Right lobe of liver (tissue), 6 donors: ENCODE data around the gene ZFP92. TPM values are rescaled to one million over a fixed set of nuclear protein-coding genes. Genes with fewer than 3 reads are reported as not detected.

Experiments used
- ATAC-seq, 4 donors: fragments of 200-7000 bp; cut with Tn5 transposase; one replicate each; pipeline ENCODE4 v1.9.1; 2020; ENCODE audit warnings: mild to moderate bottlenecking in 4 of 4, moderate library complexity in 4 of 4
- DNase-seq, 3 donors: peaks; one replicate each; pipeline ENCODE4 v3.0.0-alpha.2; 2020
- H3K27ac ChIP-seq, 3 donors: fragments of 200-600 bp; one replicate each; pipeline ENCODE4 v1.8.0; 2022
- H3K27me3 ChIP-seq, 2 donors: fragments of 200-600 bp; one replicate each; pipeline ENCODE4 v1.8.0; 2022
- H3K36me3 ChIP-seq, 4 donors: fragments of 200-600 bp; sonication (generic) in 1 of 4; one replicate each; pipeline versions ENCODE4 v1.5.1 to v1.8.0; 2017 to 2022; ENCODE audit warnings: control low read depth in 1 of 4
- H3K4me1 ChIP-seq, 4 donors: fragments of 200-600 bp; sonication (generic) in 1 of 4; one replicate each; pipeline versions ENCODE4 v1.5.1 to v1.8.0; 2017 to 2022; ENCODE audit warnings: control low read depth in 1 of 4
- H3K4me3 ChIP-seq, 3 donors: fragments of 200-600 bp; one replicate each; pipeline ENCODE4 v1.8.0; 2022
- H3K9me3 ChIP-seq, 4 donors: fragments of 200-600 bp; sonication (generic) in 1 of 4; one replicate each; pipeline versions ENCODE4 v1.5.1 to v1.8.0; 2017 to 2022; ENCODE audit warnings: control low read depth in 1 of 4
- CTCF ChIP-seq, 4 donors: fragments of 200-600 bp in 3 of 4; fragments of 450-650 bp in 1 of 4; IDR thresholded peaks; one replicate each; pipeline versions ENCODE4 v1.5.1 to v1.8.0; 2016 to 2022; ENCODE audit warnings: antibody characterized with exemption in 4 of 4, mild to moderate bottlenecking in 2 of 4
- POLR2A ChIP-seq: fragments of 450-650 bp; IDR thresholded peaks from one replicate; pipeline ENCODE4 v1.6.1; 2017; ENCODE audit warnings: antibody characterized with exemption, mild to moderate bottlenecking
- WGBS: methylation state at CpG from one replicate; pipeline ENCODE4 v1.1.6; 2018; ENCODE audit warnings: low coverage, low lambda C conversion rate; ENCODE audit not compliant: insufficient coverage; ENCODE audit errors: missing lambda C conversion rate; 5-methylcytosine and 5-hydroxymethylcytosine counted together
- intact Hi-C, 2 donors: fragments of 100-400 bp; cut with DNase I; formaldehyde crosslinking; loops; one replicate each; pipeline versions ENCODE4 v1.11.2 to v1.14.1; 2022
- total RNA-seq, 6 experiments: library from RNA; depleted of rRNA in 2 of 6; stranded (reverse); fragments of >200 nt in 2 of 6; fragmentation: NEBNext Ultra II Directional in 3 of 6; extraction: Animal tissue kit (Norgen Biotek cat#: 25700) in 3 of 6; gene quantifications; one replicate each; pipeline versions ENCODE4 v1.1.0 to v1.2.4, GENCODE V29; 2016 to 2023
- donor health status: DM: no; HTN: yes; CAD: no.
- donor health status: DM: no; HTN: no; CAD: no.
- donor health status: DM: no; HTN: no; CAD: no.
- donor health status: DM: no; HTN: yes; CAD: no.
- donor health status: DM: no; HTN: yes; CAD: no.

Gene ZFP92
- total RNA-seq, 6 experiments from 2014 or later, result 0.31 to 1.4 (median 0.41) TPM

DNA sequence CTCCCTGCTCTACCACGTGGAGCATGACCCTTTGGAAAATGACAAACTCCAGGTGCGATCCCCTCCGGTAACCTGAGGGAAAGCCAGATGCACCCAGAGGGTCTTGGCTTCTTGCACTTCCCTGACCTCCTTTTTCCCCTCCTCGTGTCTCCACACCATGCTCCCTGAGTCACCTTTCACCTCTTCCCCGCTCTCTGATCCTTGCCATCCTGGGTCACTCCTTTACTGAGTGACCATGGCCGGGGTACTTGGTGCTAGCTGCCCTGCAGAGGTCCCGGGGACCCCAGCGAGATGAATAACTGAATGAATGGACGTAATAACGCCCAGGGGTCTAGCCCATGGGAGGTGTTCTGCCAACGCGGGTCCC, 401 bp upstream of the ZFP92 start:
- intact Hi-C loops, result no loop called here
- peak overlapping the region in 2 of 3 donors; percentile 37 to 52 for H3K4me3 ChIP-seq
- TF ChIP-seq CTCF (IDR thresholded peaks at IDR 0.05), result no peak
- no peak for TF ChIP-seq POLR2A
- peaks cover 0 to 7% (median 0%) of the 10 kb centered on the region in 4 donors for H3K4me1 ChIP-seq
- no peaks in the 10 kb centered on the region for H3K27me3 ChIP-seq
- no peak overlapping the region for H3K27ac ChIP-seq
- DNase-seq (no peak), ATAC-seq (no peak)
- H3K36me3 ChIP-seq, result no peaks in the 10 kb centered on the region
- 51% methylated on average over 10 of the region's 12 CpGs for WGBS
- H3K9me3 ChIP-seq, result no peaks in the 10 kb centered on the region

- intact Hi-C loops, result no loop called here
- ATAC-seq (no peak), DNase-seq (no peak)
- H3K9me3 ChIP-seq, result no peaks in the 10 kb centered on the region
- peaks cover 0 to 7% (median 0%) of the 10 kb centered on the region in 4 donors for H3K4me1 ChIP-seq
- WGBS, result 74% methylated on average over 13 of the region's 17 CpGs
- H3K36me3 ChIP-seq, result no peaks in the 10 kb centered on the region
- TF ChIP-seq POLR2A (no peak), CTCF (IDR thresholded peaks at IDR 0.05) (no peak)
- H3K27ac ChIP-seq, result no peak overlapping the region
- H3K27me3 ChIP-seq, result no peaks in the 10 kb centered on the region
- H3K4me3 ChIP-seq, result peak overlapping the region; percentile 12 to 52 (median 37)
Measured at GRCh38 chrX:153411988-153412574, 809 bp downstream of the ZFP92 start.

DNA sequence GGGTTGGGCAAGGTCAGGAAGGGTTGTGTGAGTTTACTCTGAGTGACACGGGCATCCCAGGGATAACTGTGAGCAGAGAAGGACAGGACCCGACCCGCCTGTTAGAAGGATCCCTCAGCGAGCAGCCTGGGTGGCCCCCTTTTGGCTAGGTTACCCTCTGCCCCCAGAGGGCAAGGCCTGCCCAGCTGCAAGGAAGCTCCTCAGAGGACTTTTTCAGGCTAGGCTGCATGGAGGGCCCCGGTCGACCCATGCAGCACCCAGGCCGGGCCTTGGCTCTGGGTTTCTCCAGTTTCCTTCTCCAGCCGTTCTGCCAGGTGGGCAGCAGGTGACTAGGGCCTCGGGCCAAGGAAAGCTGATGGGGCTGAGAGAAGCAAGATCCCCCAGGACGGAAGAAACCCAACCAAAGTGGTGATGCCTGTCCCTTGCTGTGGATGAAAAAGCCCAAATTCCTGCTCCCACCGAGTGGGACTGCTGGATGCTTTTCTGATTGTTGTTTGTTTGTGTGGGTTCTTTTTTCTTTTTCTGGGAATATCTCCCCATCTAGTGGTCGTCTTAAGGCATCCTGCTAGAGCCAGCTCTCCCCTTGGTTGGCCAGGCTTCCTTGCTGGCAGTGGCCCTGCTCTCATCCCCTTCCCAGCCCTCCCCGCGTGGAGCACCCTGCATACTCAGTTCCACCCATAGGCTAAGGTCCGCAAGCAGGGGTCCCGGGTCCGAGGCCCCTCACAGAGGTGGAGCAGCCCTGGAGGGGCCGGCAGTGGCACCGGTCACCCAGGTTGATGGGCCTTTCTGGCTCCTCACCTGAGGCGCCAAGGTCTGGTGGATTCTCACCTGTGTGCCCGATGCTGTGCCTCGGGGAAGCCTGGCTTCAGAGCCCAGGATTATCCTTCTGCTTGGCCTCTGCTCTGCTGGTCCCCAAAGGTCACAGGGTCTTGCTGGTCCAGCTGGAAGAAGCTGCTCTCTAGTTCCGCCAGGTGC, 1.8 kb downstream of the ZFP92 start:
- H3K36me3 ChIP-seq, result no peaks in the 10 kb centered on the region
- no peak overlapping the region for H3K27ac ChIP-seq
- 43% methylated on average over 8 of the region's 23 CpGs for WGBS
- no peaks in the 10 kb centered on the region for H3K9me3 ChIP-seq
- H3K4me1 ChIP-seq, result peaks cover 0 to 7% (median 0%) of the 10 kb centered on the region in 4 donors
- ATAC-seq (no peak), DNase-seq (no peak)
- H3K27me3 ChIP-seq, result no peaks in the 10 kb centered on the region
- TF ChIP-seq POLR2A (no peak), CTCF (IDR thresholded peaks at IDR 0.05) (no peak)
- intact Hi-C loops, result no loop called here
- no peak overlapping the region for H3K4me3 ChIP-seq

DNA sequence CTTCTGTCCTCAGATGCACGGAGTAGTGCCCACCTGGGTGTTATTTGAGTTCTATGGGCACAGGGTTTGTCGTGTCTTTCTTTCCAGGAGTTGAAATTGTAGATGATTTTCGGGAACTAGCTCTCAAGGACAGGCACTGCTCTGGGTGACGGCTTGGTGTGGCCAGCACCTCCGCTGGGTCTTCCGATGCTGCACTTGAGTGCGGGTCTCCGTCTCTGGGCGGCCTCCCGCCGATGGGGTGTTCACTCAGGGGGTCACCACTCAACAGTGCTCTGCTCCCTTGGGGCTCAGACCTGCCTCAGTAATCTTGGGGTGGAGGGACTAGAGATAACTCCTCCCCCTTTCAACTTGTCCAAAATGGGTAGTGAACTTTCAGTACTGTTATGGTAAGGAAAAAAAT, 2.5 kb downstream of the ZFP92 start:
- DNase-seq, result no peak
- intact Hi-C loops, result no loop called here
- Histone ChIP-seq H3K4me1 (peaks cover 0 to 7% (median 0%) of the 10 kb centered on the region in 4 donors), H3K4me3 (no peak overlapping the region), H3K36me3 (no peaks in the 10 kb centered on the region), H3K9me3 (no peaks in the 10 kb centered on the region), H3K27ac (no peak overlapping the region), H3K27me3 (no peaks in the 10 kb centered on the region)
- WGBS, result 88% methylated on average over 8 of the region's 11 CpGs
- no peak for ATAC-seq
- TF ChIP-seq CTCF (IDR thresholded peaks at IDR 0.05), result no peak
- TF ChIP-seq POLR2A, result no peak
